ENCODE data around the gene ZNF512B.

GRCh38 chr20:63917811-63918210, 51.9 kb downstream of the ZNF512B start:
- TF ChIP-seq ZNF274 (IDR thresholded peaks at IDR 0.05; ENCODE audit: low read length): no peak
- no peak for TF ChIP-seq ZNF274 (tag by site-specific recombination; IDR thresholded peaks at IDR 0.05; ENCODE audit: borderline replicate concordance)
- no peak for TF ChIP-seq REST (tag by site-specific recombination; IDR thresholded peaks at IDR 0.05)

Measured in HEK293 (cell line).